Measurements from ENCODE around the gene UBE2U.

GRCh38 chr1:64234714-64235113, 31.3 kb downstream of the UBE2U start:
- TF ChIP-seq RFX5 (IDR thresholded peaks at IDR 0.05; ENCODE audit: low read depth, low read length): no peak
- TF ChIP-seq CTCF (conservative IDR thresholded peaks at IDR 0.05; ENCODE audit: low read depth, low read length): no peak
- TF ChIP-seq RAD21 (IDR thresholded peaks at IDR 0.05; ENCODE audit: low read length): no peak
- TF ChIP-seq FOS (IDR thresholded peaks at IDR 0.05; ENCODE audit: low read depth, low read length): no peak
- TF ChIP-seq CEBPB (IDR thresholded peaks at IDR 0.05; ENCODE audit: low read depth, low read length): no peak
- no peak for TF ChIP-seq POLR2A (IDR thresholded peaks at IDR 0.05; ENCODE audit: low read depth, low read length)
- TF ChIP-seq USF2 (IDR thresholded peaks at IDR 0.05; ENCODE audit: low read depth, low read length): no peak
